Measurements from ENCODE around the gene PER3.

Gene PER3

GRCh38 chr1:7839526-7839925 lies 55.4 kb downstream of the PER3 start:
- DNase-seq = no peak

GRCh38 chr1:7842517-7842916 lies 58.4 kb downstream of the PER3 start:
- DNase-seq = no peak

- DNase-seq = no peak
Observed at GRCh38 chr1:7845761-7846160, 61.7 kb downstream of the PER3 start.

GRCh38 chr1:7846656-7847055 lies 62.6 kb downstream of the PER3 start:
- no peak for DNase-seq

- DNase-seq = no peak
Observed at GRCh38 chr1:7847599-7847998, 63.5 kb downstream of the PER3 start.

GRCh38 chr1:7850786-7851185 lies 66.7 kb downstream of the PER3 start:
- DNase-seq = no peak

GRCh38 chr1:7852804-7853683 lies 69.0 kb downstream of the PER3 start, which contains the start of gene UTS2:
TSS of gene UTS2 (minus strand) at chr1:7853065. CDS start at chr1:7853003, 62 bp downstream.
- no peak for DNase-seq

- no peak for DNase-seq
Observed at GRCh38 chr1:7853684-7854026, 69.6 kb downstream of the PER3 start.

- DNase-seq = no peak
Observed at GRCh38 chr1:7856345-7856744, 72.3 kb downstream of the PER3 start.

GRCh38 chr1:7857000-7857399 lies 72.9 kb downstream of the PER3 start:
- no peak for DNase-seq

GRCh38 chr1:7857985-7858384 lies 73.9 kb downstream of the PER3 start:
- no peak for DNase-seq

GRCh38 chr1:7859406-7859805 lies 75.3 kb downstream of the PER3 start:
- DNase-seq = no peak

GRCh38 chr1:7860130-7860529 lies 76.0 kb downstream of the PER3 start:
- DNase-seq = no peak

- no peak for DNase-seq
Observed at GRCh38 chr1:7861452-7861851, 77.4 kb downstream of the PER3 start.

- DNase-seq = no peak
Observed at GRCh38 chr1:7862211-7863060, 78.3 kb downstream of the PER3 start.

- DNase-seq = no peak
Observed at GRCh38 chr1:7863756-7864328, 79.8 kb downstream of the PER3 start.

- DNase-seq = no peak
Observed at GRCh38 chr1:7865978-7866377, 81.9 kb downstream of the PER3 start.

GRCh38 chr1:7868070-7868780 lies 84.1 kb downstream of the PER3 start:
- DNase-seq = no peak

- no peak for DNase-seq
Observed at GRCh38 chr1:7869136-7869920, 85.2 kb downstream of the PER3 start.

- DNase-seq = no peak
Observed at GRCh38 chr1:7871136-7871535, 87.0 kb downstream of the PER3 start.

GRCh38 chr1:7873801-7874795 lies 90.0 kb downstream of the PER3 start:
- DNase-seq = no peak
